Hematopoietic multipotent progenitor cell treated with erythropoietin and hydrocortisone succinate and interleukin-3 and kit ligand, for 4 days (in vitro differentiated cells): ENCODE measurements around the gene EDARADD.
"Not testable (repeated sequence)": the region's sequence is repeated elsewhere in the genome, so short reads cannot be mapped to it uniquely, and the experiment has no call there.

Experiments
- DNase-seq: peaks from one replicate; pipeline ENCODE4 v3.0.0-alpha.2; 2015

Gene EDARADD

GRCh38 chr1:236489710-236490377 lies 95.8 kb downstream of the EDARADD start:
- DNase-seq: peak; percentile 83

- DNase-seq: no peak
Observed at GRCh38 chr1:236491469-236492136, 97.5 kb downstream of the EDARADD start.

- no peak for DNase-seq
Observed at GRCh38 chr1:236492378-236492777, 98.3 kb downstream of the EDARADD start.

- DNase-seq: no peak
Observed at GRCh38 chr1:236494082-236494481, 100.0 kb downstream of the EDARADD start.

GRCh38 chr1:236494586-236495466 lies 100.7 kb downstream of the EDARADD start:
- DNase-seq: no peak

GRCh38 chr1:236495467-236496112 lies 101.5 kb downstream of the EDARADD start:
- no peak for DNase-seq

- DNase-seq: no peak
Observed at GRCh38 chr1:236497908-236498307, 103.8 kb downstream of the EDARADD start.

- DNase-seq: no peak
Observed at GRCh38 chr1:236501093-236501492, 107.0 kb downstream of the EDARADD start.

GRCh38 chr1:236502579-236502971 lies 108.5 kb downstream of the EDARADD start:
- no peak for DNase-seq

- peak; percentile 81 for DNase-seq
Observed at GRCh38 chr1:236502972-236503639, 109.0 kb downstream of the EDARADD start.

- not testable (repeated sequence) for DNase-seq
Observed at GRCh38 chr1:236504338-236504737, 110.3 kb downstream of the EDARADD start.

- peak; percentile 57 for DNase-seq
Observed at GRCh38 chr1:236507022-236507700, 113.1 kb downstream of the EDARADD start.

GRCh38 chr1:236508593-236509027 lies 114.5 kb downstream of the EDARADD start:
- DNase-seq: no peak

GRCh38 chr1:236509203-236509602 lies 115.1 kb downstream of the EDARADD start:
- DNase-seq: no peak

GRCh38 chr1:236509647-236510401 lies 115.7 kb downstream of the EDARADD start:
- peak; percentile 65 for DNase-seq

- DNase-seq: no peak
Observed at GRCh38 chr1:236511735-236512418, 117.8 kb downstream of the EDARADD start.

- DNase-seq: no peak
Observed at GRCh38 chr1:236514703-236515442, 120.8 kb downstream of the EDARADD start.

GRCh38 chr1:236515443-236515958 lies 121.4 kb downstream of the EDARADD start:
- DNase-seq: no peak

GRCh38 chr1:236516929-236517704 lies 123.0 kb downstream of the EDARADD start:
- DNase-seq: no peak
